Left lung (tissue), 10 donors: ENCODE measurements around the gene HBQ1. TPM values are rescaled to one million over a fixed set of nuclear protein-coding genes. Genes with fewer than 3 reads are reported as not detected.
"Not testable (repeated sequence)": the region's sequence is repeated elsewhere in the genome, so short reads cannot be mapped to it uniquely, and the experiment has no call there.

ENCODE experiments used
- ATAC-seq: fragments of 200-7000 bp; cut with Tn5 transposase; one replicate; pipeline ENCODE4 v1.9.1; 2020; ENCODE audit warnings: moderate library complexity
- DNase-seq, 4 donors: peaks; one replicate each; pipeline ENCODE4 v3.0.0-alpha.2; 2013 to 2020
- H3K27ac ChIP-seq, 2 donors: fragments of 200-600 bp; sonication (generic) in 1 of 2; one replicate each; pipeline versions ENCODE4 v1.5.0 to v1.8.0; 2020 to 2021
- H3K27me3 ChIP-seq, 2 donors: fragments of 200-600 bp; sonication (generic) in 1 of 2; one replicate each; pipeline versions ENCODE4 v1.5.0 to v1.8.0; 2020 to 2021
- H3K36me3 ChIP-seq, 2 donors: fragments of 200-600 bp; sonication (generic) in 1 of 2; one replicate each; pipeline versions ENCODE4 v1.5.0 to v1.8.0; 2020 to 2021
- H3K4me1 ChIP-seq, 2 donors: fragments of 200-600 bp; one replicate each; pipeline ENCODE4 v1.8.0; 2021
- H3K4me3 ChIP-seq, 2 donors: fragments of 200-600 bp; sonication (generic) in 1 of 2; one replicate each; pipeline versions ENCODE4 v1.5.0 to v1.8.0; 2020 to 2021; ENCODE audit warnings: mild to moderate bottlenecking in 1 of 2
- H3K9me3 ChIP-seq, 2 donors: fragments of 200-600 bp; sonication (generic) in 1 of 2; one replicate each; pipeline versions ENCODE4 v1.5.0 to v1.8.0; 2020 to 2021
- intact Hi-C, 2 donors: fragments of 100-400 bp; cut with DNase I; formaldehyde crosslinking; loops; one replicate each; pipeline versions ENCODE4 v1.11.2 to v1.14.2; 2022
- polyA plus RNA-seq, 6 donors: library from polyadenylated mRNA; unstranded; fragments of 120-200 nt; gene quantifications; one replicate each; pipeline ENCODE4 v1.2.1, GENCODE V29; 2013; ENCODE audit not compliant: insufficient read length in 6 of 6
- total RNA-seq, 2 donors: library from RNA; stranded (reverse); fragmentation: NEBNext Ultra II Directional; extraction: Animal tissue kit (Norgen Biotek cat#: 25700); gene quantifications; one replicate each; pipeline ENCODE4 v1.2.1, GENCODE V29; 2021
- TF ChIP-seq, protein P1 (sequence below), 2 donors: fragments of 200-600 bp; sonication (generic) in 1 of 2; IDR thresholded peaks; one replicate each; pipeline versions ENCODE4 v1.5.0 to v1.8.0; 2021; ENCODE audit warnings: antibody characterized with exemption in 2 of 2
- donor health status: DM: no; HTN: yes; CAD: no.
- donor health status: DM: no; HTN: no; CAD: no.

The HBQ1 gene
- total and polyA plus RNA-seq, 8 donors: 0.42 to 1.8 (median 1.1) TPM; not detected in 2

DNA sequence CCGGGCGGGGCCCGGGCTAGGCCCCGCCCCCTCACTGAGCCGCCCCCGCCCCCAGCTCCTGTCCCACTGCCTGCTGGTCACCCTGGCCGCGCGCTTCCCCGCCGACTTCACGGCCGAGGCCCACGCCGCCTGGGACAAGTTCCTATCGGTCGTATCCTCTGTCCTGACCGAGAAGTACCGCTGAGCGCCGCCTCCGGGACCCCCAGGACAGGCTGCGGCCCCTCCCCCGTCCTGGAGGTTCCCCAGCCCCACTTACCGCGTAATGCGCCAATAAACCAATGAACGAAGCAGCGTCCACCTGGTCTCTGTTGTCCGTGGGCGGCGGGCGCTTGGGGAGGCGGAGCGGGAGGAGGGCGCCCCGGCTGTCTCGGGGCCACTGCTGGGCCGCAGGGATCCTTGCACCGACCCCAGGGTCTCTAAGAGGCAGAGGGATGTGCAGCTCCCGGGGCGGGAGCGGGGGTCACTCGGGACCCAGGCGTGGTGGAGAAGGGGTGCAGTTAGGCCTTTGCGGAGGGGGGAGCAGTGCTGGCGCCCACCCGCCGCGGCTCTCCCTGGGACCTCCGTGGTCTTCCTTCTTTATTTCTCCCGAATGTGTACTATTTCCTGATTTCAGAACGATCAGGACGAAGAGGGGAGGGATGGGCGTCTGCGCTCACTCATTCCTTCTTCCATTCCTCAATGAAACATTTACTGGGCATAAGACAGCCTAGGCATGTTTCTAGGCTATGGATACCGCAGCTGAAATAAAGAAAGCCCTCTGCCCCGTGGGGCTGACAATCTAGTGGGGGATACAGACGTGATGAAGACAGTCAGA lies 25.8 kb upstream of the HBQ1 start:
- Histone ChIP-seq H3K27ac (no peak overlapping the region), H3K36me3 (no peaks in the 10 kb centered on the region), H3K27me3 (peaks cover 11 to 60% of the 10 kb centered on the region in 2 donors), H3K4me3 (peak overlapping the region; percentile 27 to 43), H3K4me1 (peaks cover 8 to 11% of the 10 kb centered on the region in 2 donors), H3K9me3 (no peaks in the 10 kb centered on the region)
- peak in 1 of 4 donors; percentile 53 for DNase-seq
- intact Hi-C loops: no loop called here
- ATAC-seq: peak; percentile 72
- TF ChIP-seq, protein P1, sequence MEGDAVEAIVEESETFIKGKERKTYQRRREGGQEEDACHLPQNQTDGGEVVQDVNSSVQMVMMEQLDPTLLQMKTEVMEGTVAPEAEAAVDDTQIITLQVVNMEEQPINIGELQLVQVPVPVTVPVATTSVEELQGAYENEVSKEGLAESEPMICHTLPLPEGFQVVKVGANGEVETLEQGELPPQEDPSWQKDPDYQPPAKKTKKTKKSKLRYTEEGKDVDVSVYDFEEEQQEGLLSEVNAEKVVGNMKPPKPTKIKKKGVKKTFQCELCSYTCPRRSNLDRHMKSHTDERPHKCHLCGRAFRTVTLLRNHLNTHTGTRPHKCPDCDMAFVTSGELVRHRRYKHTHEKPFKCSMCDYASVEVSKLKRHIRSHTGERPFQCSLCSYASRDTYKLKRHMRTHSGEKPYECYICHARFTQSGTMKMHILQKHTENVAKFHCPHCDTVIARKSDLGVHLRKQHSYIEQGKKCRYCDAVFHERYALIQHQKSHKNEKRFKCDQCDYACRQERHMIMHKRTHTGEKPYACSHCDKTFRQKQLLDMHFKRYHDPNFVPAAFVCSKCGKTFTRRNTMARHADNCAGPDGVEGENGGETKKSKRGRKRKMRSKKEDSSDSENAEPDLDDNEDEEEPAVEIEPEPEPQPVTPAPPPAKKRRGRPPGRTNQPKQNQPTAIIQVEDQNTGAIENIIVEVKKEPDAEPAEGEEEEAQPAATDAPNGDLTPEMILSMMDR (IDR thresholded peaks at IDR 0.05): no peak

DNA sequence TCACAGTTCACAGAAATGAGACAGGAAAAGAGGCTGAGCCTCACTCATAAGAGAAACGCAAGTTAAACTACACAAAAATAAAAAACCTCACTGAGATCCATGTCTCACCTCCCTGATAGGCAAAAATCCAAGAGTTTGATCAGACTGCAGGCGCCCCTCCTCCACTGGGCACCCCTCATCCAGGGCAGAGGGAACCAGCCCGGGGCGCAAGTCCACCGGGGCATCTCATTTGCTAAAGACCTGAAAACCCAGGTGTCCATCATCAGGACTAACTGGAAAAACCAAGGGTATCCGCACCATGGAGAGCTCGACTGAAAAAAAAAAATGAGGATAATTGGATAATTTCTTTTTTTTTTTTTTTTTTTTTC lies 25.2 kb upstream of the HBQ1 start:
- TF ChIP-seq, protein P1 (IDR thresholded peaks at IDR 0.05): no peak
- Histone ChIP-seq H3K36me3 (no peaks in the 10 kb centered on the region), H3K27ac (no peak overlapping the region), H3K4me1 (peaks cover 8 to 11% of the 10 kb centered on the region in 2 donors), H3K9me3 (no peaks in the 10 kb centered on the region), H3K27me3 (peaks cover 11 to 55% of the 10 kb centered on the region in 2 donors), H3K4me3 (peak overlapping the region in 1 of 2 donors; percentile 43)
- intact Hi-C loops: no loop called here
- DNase-seq (no peak), ATAC-seq (no peak)

DNA sequence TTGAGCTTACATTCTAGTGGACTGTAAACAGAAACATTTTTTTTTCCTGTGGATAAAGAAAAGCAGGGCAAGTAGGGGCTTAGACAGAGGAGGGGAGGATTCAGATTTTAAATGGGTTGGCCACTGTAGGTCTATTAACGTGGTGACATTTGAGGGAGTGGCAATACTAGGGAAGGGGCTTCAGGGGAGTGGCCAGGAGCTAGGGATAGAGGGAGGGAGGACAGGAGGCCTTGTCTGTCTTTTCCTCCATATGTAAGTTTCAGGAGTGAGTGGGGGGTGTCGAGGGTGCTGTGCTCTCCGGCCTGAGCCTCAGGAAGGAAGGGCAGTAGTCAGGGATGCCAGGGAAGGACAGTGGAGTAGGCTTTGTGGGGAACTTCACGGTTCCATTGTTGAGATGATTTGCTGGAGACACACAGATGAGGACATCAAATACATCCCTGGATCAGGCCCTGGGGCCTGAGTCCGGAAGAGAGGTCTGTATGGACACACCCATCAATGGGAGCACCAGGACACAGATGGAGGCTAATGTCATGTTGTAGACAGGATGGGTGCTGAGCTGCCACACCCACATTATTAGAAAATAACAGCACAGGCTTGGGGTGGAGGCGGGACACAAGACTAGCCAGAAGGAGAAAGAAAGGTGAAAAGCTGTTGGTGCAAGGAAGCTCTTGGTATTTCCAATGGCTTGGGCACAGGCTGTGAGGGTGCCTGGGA lies 21.0 kb upstream of the HBQ1 start:
- no peak overlapping the region for H3K27ac ChIP-seq
- no peaks in the 10 kb centered on the region for H3K9me3 ChIP-seq
- H3K4me3 ChIP-seq: no peak overlapping the region
- intact Hi-C loops: no loop called here
- TF ChIP-seq, protein P1 (IDR thresholded peaks at IDR 0.05): no peak
- H3K36me3 ChIP-seq: no peaks in the 10 kb centered on the region
- peaks cover 11 to 68% of the 10 kb centered on the region in 2 donors for H3K27me3 ChIP-seq
- H3K4me1 ChIP-seq: peaks cover 8 to 10% of the 10 kb centered on the region in 2 donors
- ATAC-seq (no peak), DNase-seq (no peak)

GRCh38 chr16:160242-160641 lies 20.0 kb upstream of the HBQ1 start:
- intact Hi-C loops: not testable (repeated sequence)

DNA sequence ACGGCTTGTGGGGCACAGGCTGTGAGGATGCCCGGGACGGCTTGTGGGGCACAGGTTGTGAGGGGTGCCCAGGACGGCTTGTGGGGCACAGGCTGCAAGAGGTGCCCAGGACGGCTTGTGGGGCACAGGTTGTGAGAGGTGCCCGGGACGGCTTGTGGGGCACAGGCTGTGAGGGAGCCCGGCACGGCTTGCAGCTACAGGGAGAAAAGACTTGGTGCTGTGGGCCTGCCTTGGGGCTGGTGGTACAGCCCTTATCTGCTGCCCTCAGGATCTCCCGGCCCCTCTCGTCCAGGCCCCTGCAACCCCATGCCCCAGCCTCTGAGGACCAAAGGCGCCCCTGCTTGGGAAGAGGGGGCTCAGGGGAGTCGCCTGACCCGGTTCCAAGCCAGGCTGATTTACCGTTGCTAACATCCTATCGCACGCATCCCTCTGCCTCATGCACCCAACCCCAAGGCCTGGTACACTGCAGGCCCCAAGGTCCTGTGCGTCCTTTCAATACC lies 19.5 kb upstream of the HBQ1 start:
- Histone ChIP-seq H3K4me1 (peaks cover 7 to 8% of the 10 kb centered on the region in 2 donors), H3K4me3 (no peak overlapping the region), H3K27ac (no peak overlapping the region), H3K27me3 (peaks cover 14 to 63% of the 10 kb centered on the region in 2 donors), H3K36me3 (no peaks in the 10 kb centered on the region), H3K9me3 (no peaks in the 10 kb centered on the region)
- intact Hi-C loops: no loop called here
- ATAC-seq (no peak), DNase-seq (no peak)
- TF ChIP-seq, protein P1 (IDR thresholded peaks at IDR 0.05): no peak

More at GRCh38 chr16:160242-160641, 20.0 kb upstream of the HBQ1 start:
- not testable (repeated sequence) for H3K4me1 ChIP-seq, H3K27ac ChIP-seq, DNase-seq, H3K9me3 ChIP-seq, ATAC-seq, H3K4me3 ChIP-seq, H3K36me3 ChIP-seq
- H3K27me3 ChIP-seq: peaks cover 9 to 63% of the 10 kb centered on the region in 2 donors
